Activated CD8-positive, alpha-beta T cell treated with anti-CD3 and anti-CD28 coated beads for 36 hours (primary cell): Measurements from ENCODE around the gene IFNAR1. TPM values are rescaled to one million over a fixed set of nuclear protein-coding genes. Genes with fewer than 3 reads are reported as not detected.
A peak's percentile ranks its signal among the peaks of the same experiment; 100 is the strongest.

Source experiments
- ATAC-seq: fragments of 200-7000 bp; cut with Tn5 transposase; one replicate; pipeline ENCODE4 v1.10.0; 2021; ENCODE audit warnings: mild to moderate bottlenecking, moderate library complexity
- CTCF ChIA-PET: fragments of 350-600 bp; sonication (Branson Sonifier 250); formaldehyde crosslinking; loops from one replicate; lab custom pipeline; 2021; ENCODE audit warnings: antibody characterized with exemption; lab: Charles Lee
- POLR2A ChIA-PET: fragments of 350-600 bp; sonication (Branson Sonifier 250); formaldehyde crosslinking; loops from one replicate; lab custom pipeline; 2021; ENCODE audit warnings: antibody characterized with exemption; lab: Charles Lee
- DNase-seq: peaks from one replicate; pipeline ENCODE4 v3.0.0-alpha.2; 2020
- H3K27ac Mint-ChIP-seq: one replicate; pipeline ENCODE4 v1.8.0; 2021; ENCODE audit warnings: mild to moderate bottlenecking, mixed read lengths
- H3K27me3 Mint-ChIP-seq: one replicate; pipeline ENCODE4 v1.8.0; 2021; ENCODE audit warnings: mixed read lengths
- H3K36me3 Mint-ChIP-seq: one replicate; pipeline ENCODE4 v1.8.0; 2021; ENCODE audit warnings: low read depth, mixed read lengths
- H3K4me1 Mint-ChIP-seq: one replicate; pipeline ENCODE4 v1.8.0; 2021; ENCODE audit warnings: low read depth, mixed read lengths
- H3K4me3 Mint-ChIP-seq: one replicate; pipeline ENCODE4 v1.8.0; 2021; ENCODE audit warnings: mild to moderate bottlenecking, moderate library complexity, mixed read lengths
- H3K9me3 Mint-ChIP-seq: one replicate; pipeline ENCODE4 v1.8.0; 2021; ENCODE audit warnings: mixed read lengths
- intact Hi-C: fragments of 100-400 bp; cut with micrococcal nuclease; formaldehyde crosslinking; loops from one replicate; pipeline ENCODE4 v1.10.0; 2022
- total RNA-seq, 2 experiments: library from RNA; stranded (reverse); gene quantifications; one replicate each; pipeline ENCODE4 v1.2.3, GENCODE V29; 2021
- TF ChIP-seq, protein P1 (sequence below): fragments of 200-600 bp; IDR thresholded peaks from one replicate; pipeline ENCODE4 v1.8.0; 2022; ENCODE audit warnings: antibody characterized with exemption, mild to moderate bottlenecking

Gene IFNAR1
- total RNA-seq, 2 experiments from 2014 or later, result 25.6 to 30.3 TPM

DNA sequence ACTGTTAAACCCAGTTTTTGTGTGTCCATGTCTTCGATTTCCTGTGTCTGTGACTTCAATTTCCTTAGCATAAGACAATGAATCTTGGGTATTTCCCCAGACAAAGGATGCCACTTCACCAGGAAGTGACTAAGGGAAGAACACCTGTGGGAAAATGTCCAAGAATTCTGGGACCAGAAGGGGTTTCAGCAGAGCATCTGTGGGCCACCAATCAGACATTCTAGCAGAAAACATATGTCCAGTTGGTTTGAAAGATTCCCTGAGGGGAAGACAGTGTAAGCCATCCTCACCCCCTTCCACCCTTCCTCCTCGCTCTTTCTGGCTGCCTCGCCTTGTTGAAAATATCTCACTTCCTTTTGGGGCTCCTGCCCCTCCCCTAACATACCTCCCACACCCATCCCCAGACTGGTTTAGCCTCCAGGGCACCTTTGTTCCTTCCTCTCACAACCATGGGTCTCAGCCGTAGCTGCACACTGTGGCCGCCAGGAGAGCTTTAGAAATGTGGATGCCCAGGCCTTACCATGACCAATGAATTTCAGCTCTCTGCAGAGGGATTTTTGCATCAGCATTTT lies 25.5 kb upstream of the IFNAR1 start:
- intact Hi-C loops, result no loop called here
- peak; percentile 69 for DNase-seq
- H3K4me3 Mint-ChIP-seq, result peak overlapping the region; percentile 13
- H3K27ac Mint-ChIP-seq, result peak overlapping the region; percentile 77
- peaks cover 4% of the 10 kb centered on the region for H3K36me3 Mint-ChIP-seq
- ATAC-seq, result peak; percentile 97
- CTCF ChIA-PET, result interaction anchor here (0.8 to 2.6 kb wide), 13 partner anchors 9 to 146 kb away, joined by 3 to 10 read pairs (median 4); no protein-coding TSS in a partner anchor
- H3K4me1 Mint-ChIP-seq, result peaks cover 38% of the 10 kb centered on the region
- H3K27me3 Mint-ChIP-seq, result no peaks in the 10 kb centered on the region
- TF ChIP-seq, protein P1, sequence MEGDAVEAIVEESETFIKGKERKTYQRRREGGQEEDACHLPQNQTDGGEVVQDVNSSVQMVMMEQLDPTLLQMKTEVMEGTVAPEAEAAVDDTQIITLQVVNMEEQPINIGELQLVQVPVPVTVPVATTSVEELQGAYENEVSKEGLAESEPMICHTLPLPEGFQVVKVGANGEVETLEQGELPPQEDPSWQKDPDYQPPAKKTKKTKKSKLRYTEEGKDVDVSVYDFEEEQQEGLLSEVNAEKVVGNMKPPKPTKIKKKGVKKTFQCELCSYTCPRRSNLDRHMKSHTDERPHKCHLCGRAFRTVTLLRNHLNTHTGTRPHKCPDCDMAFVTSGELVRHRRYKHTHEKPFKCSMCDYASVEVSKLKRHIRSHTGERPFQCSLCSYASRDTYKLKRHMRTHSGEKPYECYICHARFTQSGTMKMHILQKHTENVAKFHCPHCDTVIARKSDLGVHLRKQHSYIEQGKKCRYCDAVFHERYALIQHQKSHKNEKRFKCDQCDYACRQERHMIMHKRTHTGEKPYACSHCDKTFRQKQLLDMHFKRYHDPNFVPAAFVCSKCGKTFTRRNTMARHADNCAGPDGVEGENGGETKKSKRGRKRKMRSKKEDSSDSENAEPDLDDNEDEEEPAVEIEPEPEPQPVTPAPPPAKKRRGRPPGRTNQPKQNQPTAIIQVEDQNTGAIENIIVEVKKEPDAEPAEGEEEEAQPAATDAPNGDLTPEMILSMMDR, result no peak
- POLR2A ChIA-PET, result interaction anchor here (1.1 to 1.6 kb wide), 2 partner anchors 9 to 16 kb away, joined by 4 read pairs; no protein-coding TSS in a partner anchor
- no peaks in the 10 kb centered on the region for H3K9me3 Mint-ChIP-seq

DNA sequence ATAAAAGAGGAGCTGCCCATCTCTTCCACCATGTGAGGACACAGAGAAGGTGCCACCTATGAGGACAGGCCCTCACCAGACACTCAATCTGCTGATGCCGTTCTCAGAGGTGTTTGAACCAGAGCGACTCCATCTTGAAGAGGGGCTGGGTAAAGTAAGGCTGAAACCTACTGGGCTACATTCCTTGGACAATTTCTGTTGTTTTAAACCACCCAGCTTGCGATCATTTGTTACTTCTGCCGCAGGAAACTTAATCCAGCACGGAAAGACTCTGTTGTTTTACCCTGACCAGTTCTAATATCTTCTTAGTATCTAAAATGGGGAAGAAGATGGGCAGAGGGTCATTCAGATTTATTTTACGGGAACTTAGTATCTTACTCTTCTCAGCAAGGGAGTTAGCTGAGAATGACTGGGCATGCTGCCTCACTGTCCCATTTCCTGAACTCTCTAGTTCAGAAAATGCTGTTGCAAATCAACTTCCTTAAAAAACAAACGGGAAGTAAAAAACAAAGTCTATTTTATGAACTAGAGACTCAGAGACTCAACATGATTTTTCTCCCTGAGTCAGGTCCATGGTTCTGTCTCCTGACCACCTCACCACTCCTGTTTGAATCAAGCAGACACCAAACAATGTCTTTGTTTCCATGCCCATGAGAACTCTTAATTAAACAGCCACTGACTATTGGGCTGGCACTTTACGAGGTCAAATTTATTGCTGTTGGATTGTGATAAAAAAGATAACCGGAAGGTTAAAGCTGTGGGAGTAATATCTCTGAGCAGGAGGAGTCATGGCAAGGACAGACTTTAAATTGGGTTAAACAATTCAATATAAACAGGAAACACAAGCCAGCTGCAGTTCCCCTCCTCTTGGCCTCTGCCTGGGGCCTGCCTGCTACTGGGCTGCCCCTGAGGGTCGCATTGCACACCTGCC lies 23.8 kb upstream of the IFNAR1 start:
- no peaks in the 10 kb centered on the region for H3K27me3 Mint-ChIP-seq
- ChIA-PET POLR2A (interaction anchor here (0.8 to 1.6 kb wide), 2 partner anchors 14 to 133 kb away, joined by 3 to 4 read pairs; no protein-coding TSS in a partner anchor), CTCF (interaction anchor here (0.8 to 2.2 kb wide), 6 partner anchors 13 to 60 kb away, joined by 3 to 10 read pairs (median 3); partner anchors contain the start of gene IL10RB)
- peak overlapping the region; percentile 65 for H3K27ac Mint-ChIP-seq
- H3K4me1 Mint-ChIP-seq, result peaks cover 38% of the 10 kb centered on the region
- DNase-seq (no peak), ATAC-seq (no peak)
- intact Hi-C loops, result no loop called here
- H3K36me3 Mint-ChIP-seq, result no peaks in the 10 kb centered on the region
- no peak overlapping the region for H3K4me3 Mint-ChIP-seq
- TF ChIP-seq, protein P1, result no peak
- no peaks in the 10 kb centered on the region for H3K9me3 Mint-ChIP-seq

DNA sequence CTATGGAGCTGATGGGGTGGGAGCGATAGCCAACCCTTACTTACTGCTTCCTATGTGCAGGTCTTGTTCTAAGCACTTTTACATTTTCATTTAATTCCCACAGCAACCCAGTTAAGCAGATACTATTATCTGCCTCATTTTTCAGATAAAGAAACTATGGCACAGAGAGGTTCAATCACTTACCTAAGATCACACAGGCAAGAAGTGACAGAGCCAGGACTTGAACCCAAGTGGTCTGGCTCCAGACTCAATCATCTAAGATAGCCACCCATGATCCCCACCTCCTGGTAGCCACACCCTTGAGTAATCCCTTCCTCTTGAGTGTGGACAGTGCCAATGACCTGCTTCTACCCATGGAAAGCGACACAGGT lies 23.2 kb upstream of the IFNAR1 start:
- H3K27me3 Mint-ChIP-seq, result no peaks in the 10 kb centered on the region
- intact Hi-C loops, result no loop called here
- POLR2A ChIA-PET, result no interaction called here
- no peak overlapping the region for H3K4me3 Mint-ChIP-seq
- H3K9me3 Mint-ChIP-seq, result no peaks in the 10 kb centered on the region
- no peak overlapping the region for H3K27ac Mint-ChIP-seq
- no peaks in the 10 kb centered on the region for H3K36me3 Mint-ChIP-seq
- CTCF ChIA-PET, result interaction anchor here (1.1 to 1.5 kb wide), 2 partner anchors 35 to 46 kb away, joined by 3 read pairs; partner anchors contain the start of gene IL10RB
- DNase-seq (no peak), ATAC-seq (no peak)
- peaks cover 38% of the 10 kb centered on the region for H3K4me1 Mint-ChIP-seq
- TF ChIP-seq, protein P1, result no peak

DNA sequence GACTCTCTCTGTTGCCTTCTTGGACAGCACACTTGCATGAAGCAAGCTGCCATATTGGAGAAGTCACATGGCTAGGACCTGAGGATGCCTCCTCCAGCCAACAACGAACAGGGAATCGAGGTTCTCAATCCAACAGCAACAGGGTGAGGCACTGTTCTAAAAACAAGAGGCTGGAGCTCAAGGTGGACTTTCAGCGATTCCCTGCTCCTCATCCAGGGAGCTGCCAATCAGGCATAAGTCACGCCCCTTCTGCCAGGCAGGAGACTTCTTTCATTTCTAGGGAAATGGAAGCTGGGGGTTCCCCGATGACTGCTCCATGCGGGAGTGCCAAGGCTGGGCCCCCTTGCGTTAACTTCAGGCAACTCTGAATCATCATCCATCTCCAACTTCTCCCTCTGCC lies 22.7 kb upstream of the IFNAR1 start:
- intact Hi-C loops, result no loop called here
- DNase-seq, result no peak
- Mint-ChIP-seq H3K36me3 (no peaks in the 10 kb centered on the region), H3K27me3 (no peaks in the 10 kb centered on the region), H3K27ac (no peak overlapping the region), H3K4me1 (peaks cover 38% of the 10 kb centered on the region), H3K4me3 (no peak overlapping the region), H3K9me3 (no peaks in the 10 kb centered on the region)
- CTCF ChIA-PET, result interaction anchor here (1.1 kb wide), 1 partner anchor 36 kb away, joined by 3 read pairs; the partner anchor contains the start of gene IL10RB
- TF ChIP-seq, protein P1, result no peak
- POLR2A ChIA-PET, result no interaction called here
- ATAC-seq, result no peak
